Left lung (tissue), 10 donors: Measurements from ENCODE around the gene BIRC3. TPM values are rescaled to one million over a fixed set of nuclear protein-coding genes. Genes with fewer than 3 reads are reported as not detected.

Source experiments
- ATAC-seq: fragments of 200-7000 bp; cut with Tn5 transposase; one replicate; pipeline ENCODE4 v1.9.1; 2020; ENCODE audit warnings: moderate library complexity
- DNase-seq, 4 donors: peaks; one replicate each; pipeline ENCODE4 v3.0.0-alpha.2; 2013 to 2020
- H3K27ac ChIP-seq, 2 donors: fragments of 200-600 bp; sonication (generic) in 1 of 2; one replicate each; pipeline versions ENCODE4 v1.5.0 to v1.8.0; 2020 to 2021
- H3K27me3 ChIP-seq, 2 donors: fragments of 200-600 bp; sonication (generic) in 1 of 2; one replicate each; pipeline versions ENCODE4 v1.5.0 to v1.8.0; 2020 to 2021
- H3K36me3 ChIP-seq, 2 donors: fragments of 200-600 bp; sonication (generic) in 1 of 2; one replicate each; pipeline versions ENCODE4 v1.5.0 to v1.8.0; 2020 to 2021
- H3K4me1 ChIP-seq, 2 donors: fragments of 200-600 bp; one replicate each; pipeline ENCODE4 v1.8.0; 2021
- H3K4me3 ChIP-seq, 2 donors: fragments of 200-600 bp; sonication (generic) in 1 of 2; one replicate each; pipeline versions ENCODE4 v1.5.0 to v1.8.0; 2020 to 2021; ENCODE audit warnings: mild to moderate bottlenecking in 1 of 2
- H3K9me3 ChIP-seq, 2 donors: fragments of 200-600 bp; sonication (generic) in 1 of 2; one replicate each; pipeline versions ENCODE4 v1.5.0 to v1.8.0; 2020 to 2021
- CTCF ChIP-seq, 2 donors: fragments of 200-600 bp; sonication (generic) in 1 of 2; IDR thresholded peaks; one replicate each; pipeline versions ENCODE4 v1.5.0 to v1.8.0; 2021; ENCODE audit warnings: antibody characterized with exemption in 2 of 2
- intact Hi-C, 2 donors: fragments of 100-400 bp; cut with DNase I; formaldehyde crosslinking; loops; one replicate each; pipeline versions ENCODE4 v1.11.2 to v1.14.2; 2022
- polyA plus RNA-seq, 6 donors: library from polyadenylated mRNA; unstranded; fragments of 120-200 nt; gene quantifications; one replicate each; pipeline ENCODE4 v1.2.1, GENCODE V29; 2013; ENCODE audit not compliant: insufficient read length in 6 of 6
- total RNA-seq, 2 donors: library from RNA; stranded (reverse); fragmentation: NEBNext Ultra II Directional; extraction: Animal tissue kit (Norgen Biotek cat#: 25700); gene quantifications; one replicate each; pipeline ENCODE4 v1.2.1, GENCODE V29; 2021
- donor health status: DM: no; HTN: yes; CAD: no.
- donor health status: DM: no; HTN: no; CAD: no.

The BIRC3 gene
- total and polyA plus RNA-seq, 8 donors = 3.2 to 28.1 (median 4.5) TPM

- H3K27ac ChIP-seq = no peak overlapping the region
- H3K4me1 ChIP-seq = peaks cover 0 to 4% of the 10 kb centered on the region in 2 donors
- H3K27me3 ChIP-seq = no peaks in the 10 kb centered on the region
- intact Hi-C loops = no loop called here
- H3K9me3 ChIP-seq = no peaks in the 10 kb centered on the region
- DNase-seq = peak in 2 of 4 donors; percentile 54 to 80
- no peak for TF ChIP-seq CTCF (IDR thresholded peaks at IDR 0.05)
- no peak overlapping the region for H3K4me3 ChIP-seq
- no peaks in the 10 kb centered on the region for H3K36me3 ChIP-seq
- peak; percentile 71 for ATAC-seq
These were observed 37.6 kb upstream of the BIRC3 start for GRCh38 chr11:102279641-102280170.

GRCh38 chr11:102280245-102280833, 36.9 kb upstream of the BIRC3 start:
- Histone ChIP-seq H3K4me1 (peaks cover 0 to 4% of the 10 kb centered on the region in 2 donors), H3K27me3 (no peaks in the 10 kb centered on the region), H3K27ac (no peak overlapping the region), H3K36me3 (no peaks in the 10 kb centered on the region), H3K4me3 (no peak overlapping the region), H3K9me3 (no peaks in the 10 kb centered on the region)
- TF ChIP-seq CTCF (IDR thresholded peaks at IDR 0.05) = no peak
- intact Hi-C loops = no loop called here
- DNase-seq = no peak
- ATAC-seq = peak; percentile 25

GRCh38 chr11:102283116-102283485, 34.2 kb upstream of the BIRC3 start:
- intact Hi-C loops = no loop called here
- DNase-seq = no peak

DNA sequence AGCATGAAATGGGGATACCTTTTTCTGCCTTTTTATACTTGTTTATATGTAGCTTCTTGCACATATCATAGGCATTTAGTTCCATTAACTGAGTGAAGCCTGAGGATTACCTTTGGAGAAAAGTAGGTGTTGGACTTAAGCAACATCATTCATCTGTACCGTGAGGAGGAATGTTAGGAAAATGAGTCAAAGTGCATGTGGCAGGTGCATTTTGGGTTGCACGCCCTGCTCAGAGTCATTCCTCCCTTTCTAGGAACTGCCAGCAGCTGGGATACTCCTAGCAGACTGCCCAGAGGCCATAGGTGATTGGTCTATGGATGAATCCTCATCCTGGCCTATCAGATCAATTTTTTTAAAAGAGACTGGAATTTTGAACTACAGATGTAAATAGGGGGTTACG, 33.3 kb upstream of the BIRC3 start:
- intact Hi-C loops = no loop called here
- Histone ChIP-seq H3K9me3 (no peaks in the 10 kb centered on the region), H3K4me1 (peaks cover 0 to 14% of the 10 kb centered on the region in 2 donors), H3K27ac (no peak overlapping the region), H3K36me3 (no peaks in the 10 kb centered on the region), H3K4me3 (no peak overlapping the region), H3K27me3 (no peaks in the 10 kb centered on the region)
- no peak for DNase-seq
- ATAC-seq = no peak
- no peak for TF ChIP-seq CTCF (IDR thresholded peaks at IDR 0.05)

More at GRCh38 chr11:102283116-102283485, 34.2 kb upstream of the BIRC3 start:
- H3K36me3 ChIP-seq = no peaks in the 10 kb centered on the region
- no peak overlapping the region for H3K27ac ChIP-seq
- H3K9me3 ChIP-seq = no peaks in the 10 kb centered on the region
- no peak for TF ChIP-seq CTCF (IDR thresholded peaks at IDR 0.05)
- H3K4me1 ChIP-seq = peaks cover 0 to 11% of the 10 kb centered on the region in 2 donors
- H3K27me3 ChIP-seq = no peaks in the 10 kb centered on the region
- no peak for ATAC-seq
- H3K4me3 ChIP-seq = no peak overlapping the region

GRCh38 chr11:102286292-102286691, 31.0 kb upstream of the BIRC3 start:
- intact Hi-C loops = no loop called here

More at GRCh38 chr11:102286292-102286691, 31.0 kb upstream of the BIRC3 start:
- Histone ChIP-seq H3K27ac (no peak overlapping the region), H3K4me3 (no peak overlapping the region), H3K4me1 (peaks cover 0 to 14% of the 10 kb centered on the region in 2 donors), H3K27me3 (no peaks in the 10 kb centered on the region), H3K36me3 (no peaks in the 10 kb centered on the region), H3K9me3 (no peaks in the 10 kb centered on the region)
- DNase-seq (no peak), ATAC-seq (no peak)
- TF ChIP-seq CTCF (IDR thresholded peaks at IDR 0.05) = no peak
